NCI-H187 (cell line): ENCODE measurements around the gene PCDH9.

ENCODE experiments used
- DNase-seq, 2 experiments: peaks; one replicate each; lab custom pipeline; 2025; lab: John Stamatoyannopoulos, UW

The PCDH9 gene

GRCh38 chr13:67084066-67084465 is 146.1 kb downstream of the PCDH9 start:
- no peak for DNase-seq

GRCh38 chr13:67083519-67083918 is 146.6 kb downstream of the PCDH9 start:
- no peak for DNase-seq

GRCh38 chr13:67080351-67080750 is 149.8 kb downstream of the PCDH9 start:
- no peak for DNase-seq

- no peak for DNase-seq
These were observed 152.1 kb downstream of the PCDH9 start for GRCh38 chr13:67078062-67078461.

GRCh38 chr13:67077132-67077531 is 153.0 kb downstream of the PCDH9 start:
- DNase-seq: no peak

- DNase-seq: no peak
These were observed 153.8 kb downstream of the PCDH9 start for GRCh38 chr13:67076378-67076777.

GRCh38 chr13:67075239-67075638 is 154.9 kb downstream of the PCDH9 start:
- DNase-seq: no peak

GRCh38 chr13:67071918-67072598 is 158.1 kb downstream of the PCDH9 start:
- no peak for DNase-seq

- DNase-seq: no peak
These were observed 159.8 kb downstream of the PCDH9 start for GRCh38 chr13:67070306-67070705.

- DNase-seq: no peak
These were observed 160.9 kb downstream of the PCDH9 start for GRCh38 chr13:67069117-67069767.

- no peak for DNase-seq
These were observed 165.2 kb downstream of the PCDH9 start for GRCh38 chr13:67064920-67065319.

GRCh38 chr13:67063036-67063435 is 167.1 kb downstream of the PCDH9 start:
- DNase-seq: peak in 1 of 2 experiments; percentile 18

GRCh38 chr13:67062160-67062559 is 168.0 kb downstream of the PCDH9 start:
- no peak for DNase-seq

GRCh38 chr13:67061750-67062149 is 168.4 kb downstream of the PCDH9 start:
- DNase-seq: no peak

- DNase-seq: no peak
These were observed 177.3 kb downstream of the PCDH9 start for GRCh38 chr13:67052550-67053490.

- DNase-seq: no peak
These were observed 180.4 kb downstream of the PCDH9 start for GRCh38 chr13:67049744-67050143.

- no peak for DNase-seq
These were observed 181.3 kb downstream of the PCDH9 start for GRCh38 chr13:67048821-67049150.

GRCh38 chr13:67048084-67048820 is 181.9 kb downstream of the PCDH9 start:
- DNase-seq: peak in 1 of 2 experiments; percentile 8

- no peak for DNase-seq
These were observed 184.8 kb downstream of the PCDH9 start for GRCh38 chr13:67045357-67045756.

GRCh38 chr13:67043901-67044300 is 186.2 kb downstream of the PCDH9 start:
- DNase-seq: no peak

GRCh38 chr13:67042556-67042955 is 187.6 kb downstream of the PCDH9 start:
- DNase-seq: no peak
